Neural cell (in vitro differentiated cells): Measurements from ENCODE around the gene OCRL. TPM values are rescaled to one million over a fixed set of nuclear protein-coding genes. Genes with fewer than 3 reads are reported as not detected.

ENCODE experiments used
- H2AFZ ChIP-seq: fragments of 200-600, 300-800 bp; sonication (generic), shearing (Covaris generic); 2 replicates; pipeline ENCODE4 v1.6.0; 2014; ENCODE audit warnings: low read depth, mild to moderate bottlenecking, antibody characterized with exemption, low read length, moderate library complexity
- H3F3A ChIP-seq: fragments of 200-600 bp; shearing (Covaris generic); 2 replicates; pipeline ENCODE4 v1.6.1; 2016; ENCODE audit warnings: mild to moderate bottlenecking, moderate library complexity, mixed read lengths, antibody characterized with exemption, low read length; ENCODE audit not compliant: insufficient read depth, poor library complexity, severe bottlenecking
- H3K27ac ChIP-seq: fragments of 200-600, 300-800 bp; sonication (generic), shearing (Covaris generic); 2 replicates; pipeline ENCODE4 v1.5.1; 2014; ENCODE audit warnings: mild to moderate bottlenecking, low read length, moderate library complexity
- H3K27me3 ChIP-seq: fragments of 300-800, 200-600 bp; sonication (generic), shearing (Covaris generic); 2 replicates; pipeline ENCODE4 v1.6.0; 2014; ENCODE audit warnings: mild to moderate bottlenecking, low read depth, low read length, moderate library complexity; ENCODE audit not compliant: insufficient read depth
- H3K36me3 ChIP-seq: fragments of 300-800, 200-600 bp; sonication (generic), shearing (Covaris generic); 2 replicates; pipeline ENCODE4 v1.5.1; 2014; ENCODE audit warnings: mild to moderate bottlenecking, antibody characterized with exemption, low read length, moderate library complexity; ENCODE audit not compliant: insufficient read depth
- H3K4me2 ChIP-seq: fragments of 300-800, 200-600 bp; sonication (generic), shearing (Covaris generic); 2 replicates; pipeline ENCODE4 v1.6.0; 2014; ENCODE audit warnings: mild to moderate bottlenecking, low read length
- H3K4me3 ChIP-seq: fragments of 300-800, 200-600 bp; sonication (generic), shearing (Covaris generic); 2 replicates; pipeline ENCODE4 v1.5.1; 2014; ENCODE audit warnings: mild to moderate bottlenecking, low read length, moderate library complexity
- H3K79me2 ChIP-seq: fragments of 200-600 bp; shearing (Covaris generic); replicated peaks from 2 replicates; pipeline ENCODE4 v1.6.0; 2014; ENCODE audit warnings: mild to moderate bottlenecking, low read length, moderate library complexity; ENCODE audit not compliant: insufficient read depth
- H3K9ac ChIP-seq: fragments of 300-800, 200-600 bp; sonication (generic), shearing (Covaris generic); 2 replicates; pipeline ENCODE4 v1.6.1; 2016; ENCODE audit warnings: mild to moderate bottlenecking, low read length, mixed read lengths
- H3K9me2 ChIP-seq: fragments of 200-600 bp; shearing (Covaris generic); 2 replicates; pipeline ENCODE4 v1.6.1; 2016; ENCODE audit warnings: mild to moderate bottlenecking, low read length, mixed read lengths; ENCODE audit not compliant: insufficient read depth
- H3K9me3 ChIP-seq: fragments of 200-600, 300-800 bp; sonication (generic), shearing (Covaris generic); 2 replicates; pipeline ENCODE4 v1.6.1; 2016; ENCODE audit warnings: mild to moderate bottlenecking, mixed run types, low read length, moderate library complexity, mixed read lengths
- H4K20me1 ChIP-seq: fragments of 200-600 bp; shearing (Covaris generic); 2 replicates; pipeline ENCODE4 v1.6.1; 2016; ENCODE audit warnings: mild to moderate bottlenecking, mixed run types; ENCODE audit not compliant: insufficient read depth
- CTCF ChIP-seq: fragments of 450-650 bp; IDR thresholded peaks from 2 replicates; pipeline ENCODE4 v1.5.1; 2014; ENCODE audit warnings: antibody characterized with exemption, mild to moderate bottlenecking, moderate library complexity; ENCODE audit not compliant: poor library complexity, severe bottlenecking
- EP300 ChIP-seq: fragments of 450-650 bp; conservative IDR thresholded peaks from 2 replicates; pipeline ENCODE4 v1.6.1; 2014; ENCODE audit warnings: antibody characterized with exemption, mild to moderate bottlenecking, moderate library complexity; ENCODE audit not compliant: poor library complexity, severe bottlenecking
- EZH2 ChIP-seq: fragments of 200-600, 300-800 bp; shearing (Covaris generic), sonication (generic); IDR thresholded peaks from 2 replicates; pipeline ENCODE4 v1.6.1; 2014; ENCODE audit warnings: antibody characterized with exemption, low read length, borderline replicate concordance, mild to moderate bottlenecking; ENCODE audit not compliant: insufficient read depth, poor library complexity, severe bottlenecking
- MXI1 ChIP-seq: fragments of 450-650 bp; conservative IDR thresholded peaks from 2 replicates; pipeline ENCODE4 v1.6.1; 2014; ENCODE audit warnings: antibody characterized with exemption, mild to moderate bottlenecking; ENCODE audit not compliant: poor library complexity, severe bottlenecking
- POLR2AphosphoS5 ChIP-seq: IDR thresholded peaks from 2 replicates; pipeline ENCODE4 v1.6.1; 2012
- RAD21 ChIP-seq: fragments of 450-650 bp; conservative IDR thresholded peaks from 2 replicates; pipeline ENCODE4 v1.6.1; 2014; ENCODE audit warnings: antibody characterized with exemption, mild to moderate bottlenecking, moderate library complexity
- REST ChIP-seq: IDR thresholded peaks from 2 replicates; pipeline ENCODE4 v1.6.1; 2012; ENCODE audit warnings: borderline replicate concordance
- SMC3 ChIP-seq: fragments of 450-650 bp; conservative IDR thresholded peaks from 2 replicates; pipeline ENCODE4 v1.6.1; 2014; ENCODE audit warnings: antibody characterized with exemption, mild to moderate bottlenecking, moderate library complexity; ENCODE audit not compliant: poor library complexity
- TAF1 ChIP-seq: IDR thresholded peaks from 2 replicates; pipeline ENCODE4 v1.6.1; 2012; ENCODE audit warnings: low read depth
- polyA plus RNA-seq: library from polyadenylated mRNA; depleted of rRNA; stranded (reverse); fragments of >200 nt; gene quantifications from 2 replicates; pipeline ENCODE4 v1.2.3, GENCODE V29; 2014

OCRL gene
- polyA plus RNA-seq, 1 donor from 2014 or later = 27.9 TPM

- Histone ChIP-seq H3K9me2 (no peaks in the 10 kb centered on the region), H3F3A (no peaks in the 10 kb centered on the region), H3K27ac (no peak overlapping the region), H3K4me2 (no peak overlapping the region), H3K4me3 (no peak overlapping the region), H3K79me2 (no peaks in the 10 kb centered on the region), H3K36me3 (no peaks in the 10 kb centered on the region), H3K9me3 (no peaks in the 10 kb centered on the region), H3K27me3 (no peaks in the 10 kb centered on the region), H4K20me1 (no peaks in the 10 kb centered on the region), H3K9ac (no peak overlapping the region), H2AFZ (no peak overlapping the region)
- no peak for TF ChIP-seq CTCF
- no peak for TF ChIP-seq EP300
- TF ChIP-seq RAD21 = no peak
- TF ChIP-seq TAF1 = no peak
- TF ChIP-seq POLR2AphosphoS5 = no peak
- no peak for TF ChIP-seq SMC3
- TF ChIP-seq EZH2 = no peak
- no peak for TF ChIP-seq MXI1
- no peak for TF ChIP-seq REST
These were observed 4.7 kb downstream of the OCRL start for GRCh38 chrX:129544780-129545179.

- no peak overlapping the region for H3K27ac ChIP-seq
- no peaks in the 10 kb centered on the region for H3K36me3 ChIP-seq
- no peak overlapping the region for H2AFZ ChIP-seq
- H3K27me3 ChIP-seq = no peaks in the 10 kb centered on the region
- no peaks in the 10 kb centered on the region for H4K20me1 ChIP-seq
- no peak overlapping the region for H3K4me3 ChIP-seq
- no peak overlapping the region for H3K4me2 ChIP-seq
- H3K79me2 ChIP-seq = no peaks in the 10 kb centered on the region
- no peak overlapping the region for H3K9ac ChIP-seq
- no peaks in the 10 kb centered on the region for H3F3A ChIP-seq
- H3K9me3 ChIP-seq = no peaks in the 10 kb centered on the region
- no peaks in the 10 kb centered on the region for H3K9me2 ChIP-seq
- TF ChIP-seq RAD21 (no peak), EZH2 (no peak)
These were observed 5.3 kb downstream of the OCRL start for GRCh38 chrX:129545408-129545807.

- no peaks in the 10 kb centered on the region for H3K9me2 ChIP-seq
- no peaks in the 10 kb centered on the region for H3K79me2 ChIP-seq
- no peak overlapping the region for H3K9ac ChIP-seq
- H3K4me3 ChIP-seq = no peak overlapping the region
- H4K20me1 ChIP-seq = no peaks in the 10 kb centered on the region
- H3K27me3 ChIP-seq = no peaks in the 10 kb centered on the region
- no peak overlapping the region for H3K27ac ChIP-seq
- H3F3A ChIP-seq = no peaks in the 10 kb centered on the region
- H2AFZ ChIP-seq = no peak overlapping the region
- H3K4me2 ChIP-seq = no peak overlapping the region
- no peak for TF ChIP-seq POLR2AphosphoS5
- no peak for TF ChIP-seq SMC3
- TF ChIP-seq EZH2 = no peak
- no peak for TF ChIP-seq REST
- TF ChIP-seq EP300 = no peak
- TF ChIP-seq MXI1 = no peak
- no peak for TF ChIP-seq RAD21
- TF ChIP-seq CTCF = no peak
- TF ChIP-seq TAF1 = no peak
- no peaks in the 10 kb centered on the region for H3K9me3 ChIP-seq
- no peaks in the 10 kb centered on the region for H3K36me3 ChIP-seq
These were observed 9.1 kb downstream of the OCRL start for GRCh38 chrX:129549124-129549523.
